ENCODE results near the gene SNUPN. TPM values are rescaled to one million over a fixed set of nuclear protein-coding genes. Genes with fewer than 3 reads are reported as not detected.

The SNUPN gene
- total RNA-seq, 4 donors from 2014 or later = 16.3 to 35.1 (median 23.7) TPM

DNA sequence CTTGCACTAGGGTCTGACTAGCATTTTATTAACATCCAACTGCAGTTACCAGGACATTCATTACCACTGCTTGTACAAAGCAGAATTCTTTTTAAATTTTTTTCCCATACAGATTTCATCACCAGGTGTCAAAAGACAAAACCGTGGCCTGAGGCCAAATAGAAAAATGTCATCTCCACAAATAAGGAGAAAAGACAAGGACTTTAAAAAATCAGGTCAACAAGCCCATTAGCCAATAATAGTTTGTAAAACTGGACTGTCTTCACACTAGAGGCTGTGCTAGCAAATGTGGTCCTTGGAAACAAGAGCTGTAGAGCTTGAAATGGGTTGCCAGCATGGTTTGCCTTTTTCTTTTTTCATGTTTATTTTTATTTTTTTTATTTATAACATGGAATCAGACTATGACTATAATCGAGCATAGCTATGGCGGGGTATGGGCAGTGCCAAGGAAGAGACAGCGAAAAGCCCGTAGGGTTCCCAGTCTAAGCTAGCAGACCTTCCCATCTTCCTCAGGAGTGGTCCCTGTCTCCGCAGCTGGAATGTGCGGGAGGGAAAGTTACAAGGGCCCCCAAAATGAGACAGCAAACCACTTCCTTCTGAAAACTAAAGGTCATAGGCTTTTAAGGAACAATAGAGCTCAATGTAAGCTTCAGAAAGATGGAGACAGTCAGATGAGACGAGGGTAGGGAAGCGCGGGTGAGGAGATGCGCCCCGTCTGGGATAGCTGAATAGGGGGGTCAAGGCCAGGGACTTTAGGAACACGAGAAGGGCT is 47.9 kb downstream of the SNUPN start:
- Histone ChIP-seq H3K9me3 (no peaks in the 10 kb centered on the region), H3K4me1 (peaks cover 0 to 37% (median 3%) of the 10 kb centered on the region in 4 donors), H3K27ac (peak overlapping the region; percentile 63 to 94 (median 94)), H3K27me3 (no peaks in the 10 kb centered on the region), H3K36me3 (no peaks in the 10 kb centered on the region), H3K4me3 (peak overlapping the region; percentile 81 to 94 (median 86))
- TF ChIP-seq EP300 (IDR thresholded peaks at IDR 0.05) = no peak
- TF ChIP-seq POLR2A (IDR thresholded peaks at IDR 0.05) = peak in 1 of 2 donors; percentile 28
- TF ChIP-seq, protein P1, sequence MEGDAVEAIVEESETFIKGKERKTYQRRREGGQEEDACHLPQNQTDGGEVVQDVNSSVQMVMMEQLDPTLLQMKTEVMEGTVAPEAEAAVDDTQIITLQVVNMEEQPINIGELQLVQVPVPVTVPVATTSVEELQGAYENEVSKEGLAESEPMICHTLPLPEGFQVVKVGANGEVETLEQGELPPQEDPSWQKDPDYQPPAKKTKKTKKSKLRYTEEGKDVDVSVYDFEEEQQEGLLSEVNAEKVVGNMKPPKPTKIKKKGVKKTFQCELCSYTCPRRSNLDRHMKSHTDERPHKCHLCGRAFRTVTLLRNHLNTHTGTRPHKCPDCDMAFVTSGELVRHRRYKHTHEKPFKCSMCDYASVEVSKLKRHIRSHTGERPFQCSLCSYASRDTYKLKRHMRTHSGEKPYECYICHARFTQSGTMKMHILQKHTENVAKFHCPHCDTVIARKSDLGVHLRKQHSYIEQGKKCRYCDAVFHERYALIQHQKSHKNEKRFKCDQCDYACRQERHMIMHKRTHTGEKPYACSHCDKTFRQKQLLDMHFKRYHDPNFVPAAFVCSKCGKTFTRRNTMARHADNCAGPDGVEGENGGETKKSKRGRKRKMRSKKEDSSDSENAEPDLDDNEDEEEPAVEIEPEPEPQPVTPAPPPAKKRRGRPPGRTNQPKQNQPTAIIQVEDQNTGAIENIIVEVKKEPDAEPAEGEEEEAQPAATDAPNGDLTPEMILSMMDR (IDR thresholded peaks at IDR 0.05) = no peak
- DNase-seq (ENCODE audit: low spot score in 2 of 2) = peak in 1 of 2 donors; percentile 37
- 4% methylated on average over 13 of the region's 13 CpGs for WGBS, 2 donors

DNA sequence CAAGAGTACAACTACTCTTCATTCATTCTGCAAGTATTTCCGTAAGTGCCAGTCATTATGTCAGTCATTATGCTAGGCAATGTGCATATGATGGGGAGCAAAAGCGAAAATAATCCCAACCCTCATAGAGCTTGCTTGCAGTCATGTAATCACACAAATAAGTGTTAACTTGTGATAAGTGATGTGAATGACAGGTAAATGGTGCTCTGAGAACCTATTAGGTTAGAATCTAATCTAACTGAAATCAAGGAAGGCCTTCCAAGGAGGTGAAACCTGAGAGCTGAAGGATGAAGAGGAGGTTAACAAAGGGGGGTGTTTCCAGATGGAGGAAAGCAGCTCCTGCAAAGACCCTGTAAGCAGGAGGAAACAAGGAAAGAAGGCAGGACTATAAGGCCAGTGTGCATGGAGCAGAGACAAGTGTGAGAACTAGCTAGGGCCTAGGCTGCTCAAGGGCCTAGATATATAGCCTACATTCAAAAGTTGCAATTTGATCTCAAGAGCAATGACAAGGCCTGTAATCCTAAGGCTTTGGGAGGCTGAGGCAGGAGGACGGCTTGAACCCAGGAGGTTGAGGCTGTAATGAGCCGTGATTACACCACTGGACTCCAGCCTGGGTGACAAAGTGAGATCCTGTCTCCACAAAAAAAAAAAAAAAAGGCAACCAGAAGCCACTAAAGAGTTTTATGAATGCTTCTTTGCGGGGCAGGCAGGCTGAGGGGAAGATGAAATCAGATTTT is 51.7 kb downstream of the SNUPN start:
- 90 to 93% methylated on average over 5 of the region's 5 CpGs for WGBS, 2 donors
- no peak for DNase-seq (ENCODE audit: low spot score in 2 of 2)
- peaks cover 0 to 46% (median 7%) of the 10 kb centered on the region in 4 donors for H3K4me1 ChIP-seq
- no peak overlapping the region for H3K4me3 ChIP-seq
- H3K36me3 ChIP-seq = no peaks in the 10 kb centered on the region
- H3K27ac ChIP-seq = no peak overlapping the region
- H3K27me3 ChIP-seq = no peaks in the 10 kb centered on the region
- H3K9me3 ChIP-seq = no peaks in the 10 kb centered on the region
- TF ChIP-seq EP300 (IDR thresholded peaks at IDR 0.05) (no peak), POLR2A (IDR thresholded peaks at IDR 0.05) (no peak)
- TF ChIP-seq, protein P1 (IDR thresholded peaks at IDR 0.05) = no peak

DNA sequence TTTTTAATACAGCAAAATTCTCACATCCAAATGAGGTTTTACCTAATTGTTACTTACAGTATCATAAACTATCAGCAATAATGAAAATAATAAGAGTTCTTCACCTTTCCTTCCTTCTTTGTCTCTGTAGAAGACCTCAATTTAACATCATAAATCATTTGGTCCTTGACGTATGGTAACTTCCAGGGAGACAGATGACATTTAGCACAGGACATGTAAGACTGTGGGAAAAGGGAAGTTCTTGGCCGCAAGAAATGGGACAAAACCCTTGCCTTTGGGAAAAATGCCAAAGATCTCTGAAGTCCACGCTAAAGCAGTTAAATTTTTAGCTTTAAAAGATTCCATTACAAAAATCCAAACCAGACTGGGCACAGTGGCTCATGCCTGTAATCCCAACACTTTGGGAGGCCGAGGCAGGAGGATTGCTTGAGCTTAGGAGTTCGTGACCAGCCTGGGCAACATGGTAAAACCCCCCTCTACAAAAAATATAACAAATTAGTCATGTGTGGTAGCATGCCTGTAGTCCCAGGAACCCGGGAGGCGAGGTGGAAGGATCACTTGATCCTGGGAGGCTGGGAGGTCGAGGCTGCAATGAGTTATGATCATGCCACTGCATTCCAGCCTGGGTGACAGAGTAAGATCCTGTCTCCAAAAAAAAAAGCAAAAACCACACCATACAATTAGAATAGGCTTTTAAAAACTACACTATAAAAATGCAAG is 55.2 kb downstream of the SNUPN start:
- no peak overlapping the region for H3K4me3 ChIP-seq
- peaks cover 0 to 42% (median 7%) of the 10 kb centered on the region in 4 donors for H3K4me1 ChIP-seq
- H3K27me3 ChIP-seq = no peaks in the 10 kb centered on the region
- H3K9me3 ChIP-seq = no peaks in the 10 kb centered on the region
- no peak for DNase-seq (ENCODE audit: low spot score in 2 of 2)
- WGBS, 2 donors = 54 to 57% methylated on average over 8 of the region's 8 CpGs
- no peak for TF ChIP-seq POLR2A (IDR thresholded peaks at IDR 0.05)
- TF ChIP-seq, protein P1 (IDR thresholded peaks at IDR 0.05) = no peak
- no peak for TF ChIP-seq EP300 (IDR thresholded peaks at IDR 0.05)
- H3K36me3 ChIP-seq = no peaks in the 10 kb centered on the region
- no peak overlapping the region for H3K27ac ChIP-seq

DNA sequence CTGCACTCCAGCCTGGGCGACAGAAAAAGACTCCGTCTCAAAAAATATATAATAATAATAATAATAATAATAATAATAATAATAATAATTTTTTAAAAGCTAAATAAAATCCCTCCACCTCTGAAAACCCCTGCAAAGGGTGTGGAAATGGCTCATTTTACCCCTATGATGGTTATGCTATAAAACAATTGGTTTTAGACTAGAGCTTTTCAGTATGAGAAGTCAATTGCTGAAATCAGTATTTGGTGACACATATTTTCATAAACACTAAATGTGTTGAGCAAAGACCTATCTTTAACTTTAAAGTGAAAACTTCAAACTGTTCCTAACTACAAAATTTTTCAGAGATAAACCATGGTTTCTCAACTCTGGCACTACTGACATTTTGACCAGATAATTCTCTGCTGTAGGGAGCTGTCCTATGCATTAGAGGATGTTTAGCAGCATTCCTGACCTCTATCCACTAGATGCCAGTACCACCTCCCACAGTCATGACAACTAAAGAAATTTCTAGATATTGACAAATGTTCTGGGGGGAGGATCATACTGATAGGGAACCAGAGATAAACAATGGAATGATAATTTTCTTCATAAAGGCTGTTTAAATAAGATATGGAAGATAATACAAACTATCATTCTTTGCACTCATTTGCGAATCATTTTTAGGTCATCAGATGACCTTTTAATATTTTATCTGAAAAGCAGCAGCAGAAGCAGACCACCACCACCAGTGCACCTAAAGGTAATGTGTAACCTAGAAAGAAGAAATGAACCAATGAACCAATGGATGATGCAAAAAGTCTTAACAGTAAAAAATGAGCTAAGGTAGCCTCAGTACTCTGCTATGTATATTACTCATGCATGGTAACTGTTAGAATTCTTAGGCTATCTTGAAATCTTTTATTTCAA is 60.2 kb downstream of the SNUPN start:
- no peak for DNase-seq (ENCODE audit: low spot score in 2 of 2)
- H3K36me3 ChIP-seq = no peaks in the 10 kb centered on the region
- no peaks in the 10 kb centered on the region for H3K9me3 ChIP-seq
- TF ChIP-seq, protein P1 (IDR thresholded peaks at IDR 0.05) = no peak
- TF ChIP-seq POLR2A (IDR thresholded peaks at IDR 0.05) (no peak), EP300 (IDR thresholded peaks at IDR 0.05) (no peak)
- H3K27me3 ChIP-seq = no peaks in the 10 kb centered on the region
- 89 to 93% methylated on average over 3 of the region's 3 CpGs for WGBS, 2 donors
- peaks cover 0 to 25% (median 3%) of the 10 kb centered on the region in 4 donors for H3K4me1 ChIP-seq
- H3K27ac ChIP-seq = no peak overlapping the region
- H3K4me3 ChIP-seq = no peak overlapping the region

Data from tibial nerve (tissue), 4 donors.